Brain microvascular endothelial cell (primary cell): ENCODE results near the gene DBF4.
"Not testable (repeated sequence)": the region's sequence is repeated elsewhere in the genome, so short reads cannot be mapped to it uniquely, and the experiment has no call there.

Source experiments
- DNase-seq: peaks from one replicate; pipeline ENCODE4 v3.0.0-alpha.2; 2020
- H3K27ac ChIP-seq: fragments of 250-450 bp; sonication (Bioruptor Pico); 2 replicates; pipeline ENCODE4 v1.5.1; 2020; ENCODE audit warnings: mild to moderate bottlenecking, moderate library complexity
- H3K27me3 ChIP-seq: fragments of 250-450 bp; sonication (Bioruptor Pico); replicated peaks from 2 replicates; pipeline ENCODE4 v1.5.1; 2020; ENCODE audit warnings: mild to moderate bottlenecking
- H3K36me3 ChIP-seq: fragments of 250-450 bp; sonication (Bioruptor Pico); replicated peaks from 2 replicates; pipeline ENCODE4 v1.5.1; 2020; ENCODE audit warnings: mild to moderate bottlenecking
- H3K4me3 ChIP-seq: 2 replicates; pipeline ENCODE4 v1.5.1; 2011; ENCODE audit warnings: low read depth, mild to moderate bottlenecking, control low read depth, low read length, moderate library complexity
- in situ Hi-C: cut with HindIII; loops from 2 replicates; pipeline ENCODE4 v1.10.0; 2017; ENCODE audit warnings: low sequenced_read_pairs, low pct_ligation_motif_present
- TF ChIP-seq, protein P1 (sequence below): IDR thresholded peaks from 2 replicates; pipeline ENCODE4 v1.5.1; 2011; ENCODE audit warnings: low read depth, mild to moderate bottlenecking, moderate library complexity, low read length, control low read depth, inconsistent platforms; ENCODE audit errors: missing control alignments

The DBF4 gene

GRCh38 chr7:87935384-87935706, 59.1 kb downstream of the DBF4 start:
- DNase-seq, result no peak
- TF ChIP-seq, protein P1, sequence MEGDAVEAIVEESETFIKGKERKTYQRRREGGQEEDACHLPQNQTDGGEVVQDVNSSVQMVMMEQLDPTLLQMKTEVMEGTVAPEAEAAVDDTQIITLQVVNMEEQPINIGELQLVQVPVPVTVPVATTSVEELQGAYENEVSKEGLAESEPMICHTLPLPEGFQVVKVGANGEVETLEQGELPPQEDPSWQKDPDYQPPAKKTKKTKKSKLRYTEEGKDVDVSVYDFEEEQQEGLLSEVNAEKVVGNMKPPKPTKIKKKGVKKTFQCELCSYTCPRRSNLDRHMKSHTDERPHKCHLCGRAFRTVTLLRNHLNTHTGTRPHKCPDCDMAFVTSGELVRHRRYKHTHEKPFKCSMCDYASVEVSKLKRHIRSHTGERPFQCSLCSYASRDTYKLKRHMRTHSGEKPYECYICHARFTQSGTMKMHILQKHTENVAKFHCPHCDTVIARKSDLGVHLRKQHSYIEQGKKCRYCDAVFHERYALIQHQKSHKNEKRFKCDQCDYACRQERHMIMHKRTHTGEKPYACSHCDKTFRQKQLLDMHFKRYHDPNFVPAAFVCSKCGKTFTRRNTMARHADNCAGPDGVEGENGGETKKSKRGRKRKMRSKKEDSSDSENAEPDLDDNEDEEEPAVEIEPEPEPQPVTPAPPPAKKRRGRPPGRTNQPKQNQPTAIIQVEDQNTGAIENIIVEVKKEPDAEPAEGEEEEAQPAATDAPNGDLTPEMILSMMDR, result no peak
- Histone ChIP-seq H3K27me3 (no peaks in the 10 kb centered on the region), H3K27ac (no peak overlapping the region), H3K4me3 (peak overlapping the region; percentile 71), H3K36me3 (no peaks in the 10 kb centered on the region)
- in situ Hi-C loops, result no loop called here

- H3K27ac ChIP-seq, result no peak overlapping the region
- no peak for DNase-seq
- in situ Hi-C loops, result no loop called here
- no peaks in the 10 kb centered on the region for H3K27me3 ChIP-seq
- TF ChIP-seq, protein P1, result no peak
- no peak overlapping the region for H3K4me3 ChIP-seq
- H3K36me3 ChIP-seq, result no peaks in the 10 kb centered on the region
These were observed 64.8 kb downstream of the DBF4 start for GRCh38 chr7:87941138-87941537.

- DNase-seq, result no peak
- TF ChIP-seq, protein P1, result no peak
These were observed 68.3 kb downstream of the DBF4 start for GRCh38 chr7:87944547-87944946.

GRCh38 chr7:87945926-87946325, 69.6 kb downstream of the DBF4 start:
- H3K27me3 ChIP-seq, DNase-seq, H3K36me3 ChIP-seq, H3K27ac ChIP-seq, H3K4me3 ChIP-seq, in situ Hi-C loops: not testable (repeated sequence)

More at GRCh38 chr7:87944547-87944946, 68.3 kb downstream of the DBF4 start:
- in situ Hi-C loops, result no loop called here
- H3K4me3 ChIP-seq, result no peak overlapping the region
- H3K27ac ChIP-seq, result no peak overlapping the region
- H3K36me3 ChIP-seq, result no peaks in the 10 kb centered on the region
- H3K27me3 ChIP-seq, result no peaks in the 10 kb centered on the region

DNA sequence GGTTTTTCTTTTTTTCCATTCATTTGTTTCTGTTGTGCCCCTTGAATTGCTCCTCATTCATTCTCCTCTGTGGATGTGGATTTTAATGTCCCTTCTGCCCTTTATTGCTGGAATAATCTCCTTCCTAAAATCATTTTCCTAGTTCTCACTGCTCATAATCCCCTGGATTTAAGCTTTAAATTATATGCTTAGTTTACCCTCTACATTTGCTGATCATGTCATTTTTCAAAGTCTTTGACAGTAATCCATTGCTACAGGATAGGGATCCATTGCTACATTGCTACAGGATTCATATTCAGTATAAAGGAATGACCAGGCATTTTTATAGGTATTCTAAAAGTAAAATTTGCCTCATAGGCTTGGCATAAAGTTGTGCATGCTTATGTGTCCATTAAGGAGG, 72.1 kb downstream of the DBF4 start:
- TF ChIP-seq, protein P1, result no peak

More for the DNA sequence above, 72.1 kb downstream of the DBF4 start:
- in situ Hi-C loops, result no loop called here
- Histone ChIP-seq H3K36me3 (no peaks in the 10 kb centered on the region), H3K27ac (no peak overlapping the region), H3K4me3 (no peak overlapping the region), H3K27me3 (no peaks in the 10 kb centered on the region)
- DNase-seq, result no peak
